HepG2 (cell line): Measurements from ENCODE around the gene RAB1B. TPM values are rescaled to one million over a fixed set of nuclear protein-coding genes. Genes with fewer than 3 reads are reported as not detected.

Experiments
- ATF3 ChIP-seq: sonication (generic); formaldehyde crosslinking; IDR thresholded peaks from 2 replicates; pipeline ENCODE4 v1.4.0; 2020; ENCODE audit warnings: missing genetic modification reagents
- MLLT10 ChIP-seq: sonication (generic); formaldehyde crosslinking; IDR thresholded peaks from 2 replicates; pipeline ENCODE4 v1.4.0; 2020; ENCODE audit warnings: missing genetic modification reagents
- NFYB ChIP-seq: sonication (generic); formaldehyde crosslinking; IDR thresholded peaks from 2 replicates; pipeline ENCODE4 v1.4.0; 2020; ENCODE audit warnings: missing genetic modification reagents
- NKX3-1 ChIP-seq: sonication (generic); formaldehyde crosslinking; IDR thresholded peaks from 2 replicates; pipeline ENCODE4 v1.5.0; 2020; ENCODE audit warnings: missing genetic modification reagents
- POLR2AphosphoS2 ChIP-seq: IDR thresholded peaks from 2 replicates; pipeline ENCODE4 v1.6.1; 2011; ENCODE audit warnings: low read depth, low read length, improper control_type of control experiment
- RAD21 ChIP-seq: fragments of 450-650 bp; formaldehyde crosslinking; IDR thresholded peaks from 2 replicates; pipeline ENCODE4 v1.5.0; 2020; ENCODE audit warnings: mild to moderate bottlenecking
- SAFB2 ChIP-seq: sonication (generic); formaldehyde crosslinking; IDR thresholded peaks from 2 replicates; pipeline ENCODE4 v1.5.1; 2020; ENCODE audit warnings: missing genetic modification reagents, low read depth, mild to moderate bottlenecking, borderline replicate concordance
- SNAI1 ChIP-seq: sonication (generic); formaldehyde crosslinking; IDR thresholded peaks from 2 replicates; pipeline ENCODE4 v1.5.0; 2020; ENCODE audit warnings: mild to moderate bottlenecking, missing genetic modification reagents, borderline replicate concordance
- TMF1 ChIP-seq: sonication (generic); formaldehyde crosslinking; IDR thresholded peaks from 2 replicates; pipeline ENCODE4 v1.8.1; 2022; ENCODE audit warnings: low read depth, missing genetic modification reagents
- WIZ ChIP-seq: sonication (generic); formaldehyde crosslinking; IDR thresholded peaks from 2 replicates; pipeline ENCODE4 v1.5.1; 2020; ENCODE audit warnings: mild to moderate bottlenecking, missing genetic modification reagents
- ZBTB3 ChIP-seq: sonication (generic); formaldehyde crosslinking; IDR thresholded peaks from 2 replicates; pipeline ENCODE4 v1.4.0; 2020; ENCODE audit warnings: low read depth, mild to moderate bottlenecking, moderate library complexity, missing genetic modification reagents, borderline replicate concordance
- ZNF280B ChIP-seq: sonication (generic); formaldehyde crosslinking; IDR thresholded peaks from 2 replicates; pipeline ENCODE4 v1.5.0; 2020; ENCODE audit warnings: missing genetic modification reagents, mild to moderate bottlenecking, borderline replicate concordance
- ZNF44 ChIP-seq: sonication (generic); formaldehyde crosslinking; IDR thresholded peaks from 2 replicates; pipeline ENCODE4 v1.5.1; 2020; ENCODE audit warnings: mild to moderate bottlenecking, missing genetic modification reagents
- ZNF609 ChIP-seq: sonication (generic); formaldehyde crosslinking; IDR thresholded peaks from 2 replicates; pipeline ENCODE4 v1.4.0; 2020; ENCODE audit warnings: mild to moderate bottlenecking, missing genetic modification reagents, borderline replicate concordance
- ZNF710 ChIP-seq: sonication (generic); formaldehyde crosslinking; IDR thresholded peaks from 2 replicates; pipeline ENCODE4 v1.5.0; 2020; ENCODE audit warnings: mild to moderate bottlenecking, missing genetic modification reagents, borderline replicate concordance
- ZNF773 ChIP-seq: sonication (generic); formaldehyde crosslinking; IDR thresholded peaks from 2 replicates; pipeline ENCODE4 v1.4.0; 2020; ENCODE audit warnings: missing genetic modification reagents, borderline replicate concordance
- ZSCAN9 ChIP-seq: IDR thresholded peaks from 2 replicates; pipeline ENCODE4 v1.6.1; 2016; ENCODE audit warnings: borderline replicate concordance
- ZUFSP ChIP-seq: sonication (generic); formaldehyde crosslinking; IDR thresholded peaks from 2 replicates; pipeline ENCODE4 v1.9.0; 2021; ENCODE audit warnings: missing genetic modification reagents, mild to moderate bottlenecking, borderline replicate concordance
- polyA plus RNA-seq, 8 experiments: library from polyadenylated mRNA; depleted of rRNA in 3 of 8; stranded (reverse) in 7 of 8; unstranded in 1 of 8; fragments of >200 nt; fragmentation: Illumina TruSeq in 4 of 8; extraction: Trizol in 4 of 8; gene quantifications; 2 replicates each; pipeline versions ENCODE4 v1.2.1 to v1.2.3, GENCODE V29; 2011 to 2016; ENCODE audit warnings: low read depth in 4 of 8, missing spikeins in 1 of 8, mixed read lengths in 1 of 8; ENCODE audit not compliant: insufficient read depth in 1 of 8
- total RNA-seq, 5 experiments: library from RNA; depleted of rRNA; stranded (reverse); fragments of >200 nt; fragmentation: Illumina TruSeq; extraction: Trizol; gene quantifications; 2 replicates each; pipeline ENCODE4 v1.2.3, GENCODE V29; 2016; ENCODE audit warnings: low read depth in 1 of 5

RAB1B gene
- total and polyA plus RNA-seq, 2 of the 13 experiments (the other 11 are each of a cell fraction or from before 2014, with no cell fraction given), result 77.9 to 87.9 TPM

- TF ChIP-seq ZNF609 (no peak; the same call in 1 of the 2 replicates), ZNF280B (CRISPR knock-in tag) (no peak), RAD21 (CRISPR knock-in tag) (peak; percentile 27; the same call in 1 of the 2 replicates), ZSCAN9 (CRISPR knock-in tag) (no peak), NKX3-1 (no peak), NFYB (CRISPR knock-in tag) (0 out of 2 replicates have a peak, but pooled peaks have one; percentile 44), ZNF44 (CRISPR knock-in tag) (no peak), WIZ (CRISPR knock-in tag) (no peak), MLLT10 (CRISPR knock-in tag) (no peak), ATF3 (CRISPR knock-in tag) (no peak), SAFB2 (0 out of 2 replicates have a peak, but pooled peaks have one; percentile 19), TMF1 (no peak), SNAI1 (peak; percentile 78; the same call in 1 of the 2 replicates), ZUFSP (no peak), ZNF773 (CRISPR knock-in tag) (no peak), ZNF710 (CRISPR knock-in tag) (no peak), ZBTB3 (0 out of 2 replicates have a peak, but pooled peaks have one; percentile 49), POLR2AphosphoS2 (no peak)
Measured at GRCh38 chr11:66268244-66268951, at the start of gene RAB1B (continued).
